Measurements from ENCODE around the gene E2F4.
A peak's percentile ranks its signal among the peaks of the same experiment; 100 is the strongest.

Gene E2F4

GRCh38 chr16:67192781-67193361, 916 bp downstream of the E2F4 start:
- DNase-seq = no peak

GRCh38 chr16:67193536-67193935, 1.6 kb downstream of the E2F4 start:
- DNase-seq = no peak

GRCh38 chr16:67194260-67194659, 2.3 kb downstream of the E2F4 start:
- DNase-seq = no peak

GRCh38 chr16:67195676-67196075, 3.7 kb downstream of the E2F4 start:
- no peak for DNase-seq

GRCh38 chr16:67196881-67197280, 4.9 kb downstream of the E2F4 start:
- DNase-seq = no peak

- no peak for DNase-seq
These were observed 5.7 kb downstream of the E2F4 start for GRCh38 chr16:67197704-67198103.

- peak; percentile 34 for DNase-seq
These were observed 6.3 kb downstream of the E2F4 start for GRCh38 chr16:67198238-67198734.

- no peak for DNase-seq
These were observed 7.3 kb downstream of the E2F4 start, which contains the start of gene ELMO3 for GRCh38 chr16:67199011-67199807. TSS of gene ELMO3 (plus strand) at chr16:67199131. CDS start at chr16:67199327, 196 bp downstream.

GRCh38 chr16:67199808-67200198, 7.8 kb downstream of the E2F4 start:
- no peak for DNase-seq

- DNase-seq = no peak
These were observed 8.5 kb downstream of the E2F4 start for GRCh38 chr16:67200491-67200890.

- DNase-seq = no peak
These were observed 9.7 kb downstream of the E2F4 start for GRCh38 chr16:67201411-67202345.

GRCh38 chr16:67202426-67202825, 10.5 kb downstream of the E2F4 start:
- DNase-seq = no peak

- no peak for DNase-seq
These were observed 11.1 kb downstream of the E2F4 start for GRCh38 chr16:67202956-67203493.

- DNase-seq = no peak
These were observed 12.1 kb downstream of the E2F4 start for GRCh38 chr16:67204076-67204475.

- no peak for DNase-seq
These were observed 14.3 kb downstream of the E2F4 start for GRCh38 chr16:67206129-67206837.

- no peak for DNase-seq
These were observed 14.9 kb downstream of the E2F4 start for GRCh38 chr16:67206838-67207248.

- no peak for DNase-seq
These were observed 15.5 kb downstream of the E2F4 start for GRCh38 chr16:67207249-67208091.

- no peak for DNase-seq
These were observed 16.4 kb downstream of the E2F4 start for GRCh38 chr16:67208154-67208896.

GRCh38 chr16:67209565-67209964, 17.6 kb downstream of the E2F4 start:
- DNase-seq = no peak

All from NCI-H1694 (cell line).